Dedifferentiated amniotic fluid mesenchymal stem cell (primary cell): ENCODE measurements around the gene OR4E1.
"Not testable (repeated sequence)": the region's sequence is repeated elsewhere in the genome, so short reads cannot be mapped to it uniquely, and the experiment has no call there.

Source experiments
- DNase-seq: peaks from one replicate; pipeline ENCODE4 v3.0.0-alpha.2; 2016; ENCODE audit errors: extremely low spot score

OR4E1 gene

GRCh38 chr14:21673718-21674117, at the start of gene OR4E1:
Gene OR4E1 (minus strand): TSS chr14:21673818. CDS start chr14:21670935, 2,883 bp downstream.
- no peak for DNase-seq

GRCh38 chr14:21721504-21721903, 47.9 kb upstream of the OR4E1 start:
- DNase-seq = no peak

- no peak for DNase-seq
These were observed 46.2 kb upstream of the OR4E1 start for GRCh38 chr14:21719841-21720240.

- no peak for DNase-seq
These were observed 40.8 kb upstream of the OR4E1 start for GRCh38 chr14:21714318-21714929.

GRCh38 chr14:21712036-21712435, 38.4 kb upstream of the OR4E1 start:
- no peak for DNase-seq

GRCh38 chr14:21711360-21711961, 37.8 kb upstream of the OR4E1 start:
- DNase-seq = peak; percentile 45

GRCh38 chr14:21704338-21704737, 30.7 kb upstream of the OR4E1 start:
- no peak for DNase-seq

- no peak for DNase-seq
These were observed 30.0 kb upstream of the OR4E1 start for GRCh38 chr14:21703357-21704326.

- no peak for DNase-seq
These were observed 28.7 kb upstream of the OR4E1 start for GRCh38 chr14:21702316-21702715.

- no peak for DNase-seq
These were observed 25.9 kb upstream of the OR4E1 start for GRCh38 chr14:21699551-21699950.

- not testable (repeated sequence) for DNase-seq
These were observed 24.9 kb upstream of the OR4E1 start for GRCh38 chr14:21698538-21698937.

- not testable (repeated sequence) for DNase-seq
These were observed 24.0 kb upstream of the OR4E1 start for GRCh38 chr14:21697662-21698061.

GRCh38 chr14:21694425-21694824, 20.8 kb upstream of the OR4E1 start:
- no peak for DNase-seq

GRCh38 chr14:21686468-21686867, 12.8 kb upstream of the OR4E1 start:
- DNase-seq = no peak

GRCh38 chr14:21680072-21680471, 6.5 kb upstream of the OR4E1 start:
- DNase-seq = no peak

GRCh38 chr14:21675566-21675965, 1.9 kb upstream of the OR4E1 start:
- no peak for DNase-seq

- DNase-seq = no peak
These were observed 1.5 kb downstream of the OR4E1 start for GRCh38 chr14:21672116-21672515.

- DNase-seq = no peak
These were observed 2.2 kb downstream of the OR4E1 start for GRCh38 chr14:21671371-21671770.

GRCh38 chr14:21669284-21669683, 4.3 kb downstream of the OR4E1 start:
- DNase-seq = no peak

- DNase-seq = no peak
These were observed 5.2 kb downstream of the OR4E1 start for GRCh38 chr14:21668377-21668776.

- no peak for DNase-seq
These were observed 16.6 kb downstream of the OR4E1 start for GRCh38 chr14:21656980-21657379.

GRCh38 chr14:21654215-21654614, 19.4 kb downstream of the OR4E1 start:
- DNase-seq = no peak
